HTR-8/SVneo (cell line): ENCODE data around the gene TOMM40.
A peak's percentile ranks its signal among the peaks of the same experiment; 100 is the strongest.
"Not testable (repeated sequence)": the region's sequence is repeated elsewhere in the genome, so short reads cannot be mapped to it uniquely, and the experiment has no call there.

ENCODE experiments used
- DNase-seq: peaks from one replicate; pipeline ENCODE4 v3.0.0; 2011; ENCODE audit warnings: low spot score, mixed read lengths; ENCODE audit not compliant: insufficient read length
- FAIRE-seq: peaks from 2 replicates; lab custom pipeline; 2011; peaks lifted over from hg19 to GRCh38; lab: Jason Lieb, UNC

TOMM40 gene

GRCh38 chr19:44893332-44894051 is 2.4 kb downstream of the TOMM40 start:
- no peak for FAIRE-seq
- no peak for DNase-seq

GRCh38 chr19:44894052-44894400 is 3.0 kb downstream of the TOMM40 start:
- no peak for FAIRE-seq
- no peak for DNase-seq

GRCh38 chr19:44894946-44895345 is 3.9 kb downstream of the TOMM40 start:
- DNase-seq (no peak), FAIRE-seq (no peak)

- FAIRE-seq (no peak), DNase-seq (no peak)
Observed at GRCh38 chr19:44897835-44898234, 6.8 kb downstream of the TOMM40 start.

GRCh38 chr19:44900328-44901244 is 9.5 kb downstream of the TOMM40 start:
- no peak for FAIRE-seq
- no peak for DNase-seq

- no peak for FAIRE-seq
- no peak for DNase-seq
Observed at GRCh38 chr19:44903216-44903601, 12.2 kb downstream of the TOMM40 start.

GRCh38 chr19:44903602-44904425 is 12.8 kb downstream of the TOMM40 start:
- DNase-seq = peak; percentile 61
- FAIRE-seq = no peak

GRCh38 chr19:44904426-44904994 is 13.5 kb downstream of the TOMM40 start:
- FAIRE-seq = no peak
- no peak for DNase-seq

GRCh38 chr19:44905437-44906160 is 14.5 kb downstream of the TOMM40 start, which contains the start of gene APOE:
TSS of gene APOE (plus strand) at chr19:44905796. CDS start at chr19:44906625, 829 bp downstream.
- FAIRE-seq = no peak
- no peak for DNase-seq

- DNase-seq (no peak), FAIRE-seq (no peak)
Observed at GRCh38 chr19:44907613-44908012, 16.6 kb downstream of the TOMM40 start.

- FAIRE-seq = no peak
Observed at GRCh38 chr19:44908074-44908835, 17.2 kb downstream of the TOMM40 start.

GRCh38 chr19:44908836-44909261 is 17.8 kb downstream of the TOMM40 start:
- DNase-seq (no peak), FAIRE-seq (no peak)

More at GRCh38 chr19:44908074-44908835, 17.2 kb downstream of the TOMM40 start:
- no peak for DNase-seq

GRCh38 chr19:44909775-44910174 is 18.7 kb downstream of the TOMM40 start:
- FAIRE-seq (no peak), DNase-seq (no peak)

GRCh38 chr19:44911896-44912295 is 20.8 kb downstream of the TOMM40 start:
- not testable (repeated sequence) for FAIRE-seq, DNase-seq

- no peak for DNase-seq
- FAIRE-seq = no peak
Observed at GRCh38 chr19:44912854-44913253, 21.8 kb downstream of the TOMM40 start.

- not testable (repeated sequence) for DNase-seq
- FAIRE-seq = peak; percentile 4
Observed at GRCh38 chr19:44913512-44914432, 22.7 kb downstream of the TOMM40 start.

GRCh38 chr19:44914433-44915206 is 23.6 kb downstream of the TOMM40 start, which contains the start of gene APOC1:
TSS of gene APOC1 (plus strand) at chr19:44914608. CDS start at chr19:44914892, 284 bp downstream.
- peak; percentile 94 for DNase-seq
- FAIRE-seq = peak; percentile 44
